Subcutaneous adipose tissue (tissue), 4 donors: ENCODE results near the gene PRDM5. TPM values are rescaled to one million over a fixed set of nuclear protein-coding genes. Genes with fewer than 3 reads are reported as not detected.

ENCODE experiments used
- total RNA-seq, 4 donors: library from RNA; depleted of rRNA; stranded (reverse); fragments of >200 nt; gene quantifications; one replicate each; pipeline ENCODE4 v1.1.0, GENCODE V29; 2016
- TF ChIP-seq, protein P1 (sequence below): fragments of 450-650 bp; IDR thresholded peaks from one replicate; pipeline ENCODE4 v1.5.1; 2016; ENCODE audit warnings: low read depth, mild to moderate bottlenecking, control low read depth, antibody characterized with exemption, moderate library complexity

The PRDM5 gene
- total RNA-seq, 4 donors from 2014 or later, result 7.3 to 15.4 (median 11.1) TPM

- TF ChIP-seq, protein P1, sequence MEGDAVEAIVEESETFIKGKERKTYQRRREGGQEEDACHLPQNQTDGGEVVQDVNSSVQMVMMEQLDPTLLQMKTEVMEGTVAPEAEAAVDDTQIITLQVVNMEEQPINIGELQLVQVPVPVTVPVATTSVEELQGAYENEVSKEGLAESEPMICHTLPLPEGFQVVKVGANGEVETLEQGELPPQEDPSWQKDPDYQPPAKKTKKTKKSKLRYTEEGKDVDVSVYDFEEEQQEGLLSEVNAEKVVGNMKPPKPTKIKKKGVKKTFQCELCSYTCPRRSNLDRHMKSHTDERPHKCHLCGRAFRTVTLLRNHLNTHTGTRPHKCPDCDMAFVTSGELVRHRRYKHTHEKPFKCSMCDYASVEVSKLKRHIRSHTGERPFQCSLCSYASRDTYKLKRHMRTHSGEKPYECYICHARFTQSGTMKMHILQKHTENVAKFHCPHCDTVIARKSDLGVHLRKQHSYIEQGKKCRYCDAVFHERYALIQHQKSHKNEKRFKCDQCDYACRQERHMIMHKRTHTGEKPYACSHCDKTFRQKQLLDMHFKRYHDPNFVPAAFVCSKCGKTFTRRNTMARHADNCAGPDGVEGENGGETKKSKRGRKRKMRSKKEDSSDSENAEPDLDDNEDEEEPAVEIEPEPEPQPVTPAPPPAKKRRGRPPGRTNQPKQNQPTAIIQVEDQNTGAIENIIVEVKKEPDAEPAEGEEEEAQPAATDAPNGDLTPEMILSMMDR, result no peak
These were observed 52.2 kb downstream of the PRDM5 start for GRCh38 chr4:120870279-120870673.

- TF ChIP-seq, protein P1, result no peak
These were observed 52.8 kb downstream of the PRDM5 start for GRCh38 chr4:120869613-120870278.

GRCh38 chr4:120867506-120867905, 55.0 kb downstream of the PRDM5 start:
- TF ChIP-seq, protein P1, result no peak

DNA sequence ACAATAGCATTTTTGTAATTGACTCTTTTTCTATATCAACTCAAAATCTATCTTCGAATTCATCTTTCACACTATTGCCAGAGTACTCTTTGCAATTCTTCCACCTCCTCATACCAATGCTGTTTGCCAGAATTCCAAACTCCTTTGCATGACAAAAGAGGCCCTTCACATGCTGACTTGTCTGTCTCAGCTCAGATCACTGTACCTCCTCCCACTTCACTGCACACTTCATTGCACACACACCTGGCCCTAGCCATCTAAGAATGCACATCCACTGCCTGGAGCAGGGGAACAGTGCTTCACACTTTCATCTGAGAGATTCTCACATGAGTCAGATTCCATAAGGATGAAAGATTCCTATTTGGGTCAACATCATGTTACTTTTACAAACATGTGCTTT, 56.5 kb downstream of the PRDM5 start:
- TF ChIP-seq, protein P1, result no peak

GRCh38 chr4:120864969-120865368, 57.6 kb downstream of the PRDM5 start:
- TF ChIP-seq, protein P1, result no peak

DNA sequence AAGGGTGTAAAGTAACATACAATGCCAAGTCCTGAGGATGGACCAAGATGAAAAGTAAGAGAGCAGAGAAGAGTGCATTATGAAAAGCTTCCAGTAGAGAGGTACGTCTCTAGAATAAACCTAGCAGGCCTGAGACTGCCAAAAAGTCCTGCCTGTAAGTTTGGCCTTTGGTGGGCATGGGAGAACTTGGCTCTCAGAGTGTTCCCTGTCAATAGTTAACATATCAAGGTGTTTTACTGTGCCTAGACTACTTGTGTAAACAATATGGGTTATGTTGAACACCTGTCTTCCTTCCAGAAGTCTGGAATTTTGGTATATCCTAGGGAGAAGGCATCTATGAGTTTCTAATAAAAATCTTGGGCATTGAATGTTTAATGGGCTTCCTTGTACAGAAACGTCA, 60.1 kb downstream of the PRDM5 start:
- TF ChIP-seq, protein P1, result no peak

DNA sequence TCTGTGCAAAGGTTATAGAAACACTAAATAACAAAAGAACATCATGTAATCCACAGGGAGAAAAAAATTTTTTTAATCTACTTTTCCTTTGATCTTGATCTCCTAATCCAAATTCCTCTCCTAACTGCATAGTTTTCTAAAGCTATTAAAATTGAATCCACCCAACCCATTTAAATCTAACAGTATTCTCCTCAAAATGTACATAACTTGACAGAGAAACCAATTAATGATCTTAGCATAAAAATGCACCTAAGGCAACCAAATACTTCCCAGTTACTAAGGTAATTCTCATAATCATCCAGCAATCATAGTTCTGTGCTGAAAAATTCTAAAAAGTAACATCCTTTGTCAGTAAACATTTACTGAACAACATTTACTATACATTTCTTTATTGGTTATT, 60.7 kb downstream of the PRDM5 start:
- TF ChIP-seq, protein P1, result no peak
